Activated CD4-positive, alpha-beta T cell treated with anti-CD3 and anti-CD28 coated beads, Interleukin-2, Interleukin-4, amounts not matched to agents 100 ng/mL and 50 ng/mL, durations not matched to agents 16 hours and 8 hours (primary cell): ENCODE measurements around the gene CRTAC1.
A peak's percentile ranks its signal among the peaks of the same experiment; 100 is the strongest.

Source experiments
- DNase-seq: peaks from one replicate; pipeline ENCODE4 v3.0.0-alpha.2; 2020; ENCODE audit warnings: low spot score

The CRTAC1 gene

DNA sequence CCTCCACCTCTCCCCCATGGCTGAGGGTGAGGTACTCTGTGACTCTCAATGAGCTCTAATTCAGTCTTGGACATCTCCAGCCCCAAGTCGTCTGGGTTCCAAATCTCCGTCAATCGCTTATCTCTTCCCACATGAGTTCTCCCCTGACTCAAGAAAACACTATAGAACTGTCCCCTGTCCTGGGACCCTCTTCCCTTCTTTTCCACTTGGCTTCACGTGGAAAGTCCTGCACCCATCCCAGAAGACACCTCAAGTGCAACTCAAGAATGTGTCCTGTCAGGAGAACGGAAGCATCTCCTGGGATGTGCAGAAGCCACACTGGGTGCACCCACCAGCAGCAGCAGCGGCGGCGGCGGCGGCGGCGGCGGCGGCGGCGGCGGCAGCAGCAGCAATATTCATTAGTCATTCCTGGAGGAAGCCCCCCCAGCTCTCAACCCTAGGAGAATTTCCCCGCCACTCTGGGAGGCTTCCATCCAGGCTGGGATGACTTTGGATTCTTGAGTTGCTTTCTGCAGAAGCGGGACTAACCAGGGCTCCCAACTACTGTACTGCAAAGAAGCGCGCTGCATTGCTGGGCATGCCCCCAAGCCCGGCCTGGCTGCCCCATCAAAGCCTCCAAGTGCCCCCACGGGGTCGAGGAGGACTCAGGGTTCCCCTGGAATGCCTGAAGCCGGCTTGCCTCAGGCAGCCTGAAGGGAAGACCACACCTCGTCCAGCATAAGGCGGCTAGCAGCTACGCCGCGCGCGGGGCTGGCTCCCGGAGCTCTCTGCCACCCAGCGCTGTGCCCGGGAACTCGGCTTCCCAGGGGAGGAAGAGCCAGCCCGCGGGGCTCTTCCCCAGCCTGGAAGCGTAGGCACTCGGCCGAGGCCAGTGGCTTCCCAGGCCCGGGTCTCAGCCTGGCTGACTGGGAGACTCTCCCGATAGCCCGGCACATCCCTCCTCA, 1.0 kb downstream of the CRTAC1 start:
- DNase-seq: no peak

DNA sequence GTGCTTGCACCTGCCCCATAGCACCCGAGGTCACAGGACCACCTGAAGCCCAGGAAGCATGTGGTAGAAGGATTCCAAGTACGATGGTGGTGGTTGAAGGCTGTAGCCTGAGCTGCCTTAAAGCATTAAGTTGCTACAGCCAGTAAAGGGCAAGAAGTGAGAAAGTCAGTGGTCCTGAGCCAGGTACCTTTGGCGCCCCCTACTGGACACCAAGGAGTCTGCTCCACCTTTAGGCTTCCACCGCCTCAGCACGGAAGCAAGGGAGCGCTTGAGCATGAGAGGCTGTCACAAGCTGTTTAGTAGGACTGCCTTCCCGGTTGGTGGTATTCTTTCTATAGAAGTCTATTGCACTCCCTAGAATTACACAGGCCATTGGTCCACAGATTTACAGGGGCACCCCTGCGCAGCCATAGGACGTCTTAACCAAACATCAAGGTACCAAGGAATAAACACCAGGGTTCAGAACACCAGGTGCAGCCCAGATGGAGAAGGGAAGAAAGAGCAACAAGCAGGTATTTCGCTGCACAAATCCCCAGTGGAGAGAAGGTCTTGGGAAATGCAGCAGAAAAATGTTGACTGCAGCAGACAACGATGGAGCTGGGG, 2.2 kb downstream of the CRTAC1 start:
- DNase-seq: peak; percentile 70

DNA sequence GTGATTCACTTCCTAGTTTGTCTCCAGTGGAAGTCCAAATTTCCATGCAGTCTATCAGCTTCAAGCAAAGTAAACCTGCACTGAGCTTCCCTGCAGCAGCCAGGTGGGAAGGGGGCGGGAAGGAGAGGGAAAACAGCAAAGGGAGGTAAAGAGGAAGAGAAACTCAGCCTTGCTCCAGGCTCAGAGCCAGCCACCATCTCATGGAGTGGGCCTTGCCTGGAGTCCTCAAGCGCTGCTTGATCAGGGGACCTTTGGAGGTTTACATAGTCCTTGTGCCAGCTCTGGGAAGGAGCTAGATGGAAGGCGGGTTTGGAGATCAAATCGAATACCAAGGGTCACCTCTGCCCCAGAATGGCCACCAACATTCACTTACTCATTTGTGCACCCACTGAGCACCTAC, 7.4 kb downstream of the CRTAC1 start:
- DNase-seq: no peak

DNA sequence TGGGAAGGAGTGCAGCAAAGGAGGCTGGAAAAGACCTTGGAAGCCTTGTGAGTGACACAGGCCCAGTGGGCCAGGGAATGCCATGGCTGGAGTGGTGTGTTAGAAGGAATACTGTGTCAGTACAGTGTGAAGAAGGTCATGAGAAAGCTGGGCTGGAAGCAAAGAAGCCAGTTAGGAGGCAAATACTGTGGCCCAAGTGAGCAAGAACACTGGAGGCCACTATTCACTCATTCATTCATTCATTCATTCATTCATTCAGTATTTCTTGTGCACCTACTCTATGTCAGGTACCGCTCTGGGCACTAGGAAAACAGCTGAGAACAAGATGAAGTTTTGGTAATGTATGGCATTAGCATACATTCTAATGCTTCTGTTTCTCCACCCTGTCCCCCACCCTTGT, 9.6 kb downstream of the CRTAC1 start:
- DNase-seq: no peak

DNA sequence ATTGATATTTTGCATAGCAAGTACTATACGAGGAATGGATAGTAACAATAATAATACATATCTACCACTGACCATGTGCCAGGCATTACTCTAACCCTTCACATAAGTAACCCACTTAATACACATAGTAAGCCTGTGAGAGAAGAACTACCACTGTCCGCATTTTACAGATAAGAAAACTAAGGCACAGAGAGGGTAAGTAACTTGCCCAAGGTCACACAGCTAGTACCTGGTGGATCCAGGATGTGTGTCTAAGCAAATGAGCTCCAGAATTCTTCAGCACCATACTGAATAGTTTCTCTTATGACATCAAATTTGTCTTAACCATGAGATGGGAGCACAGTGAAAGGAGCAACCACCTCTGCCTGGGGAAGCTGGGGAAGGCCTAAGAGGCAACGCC, 10.2 kb downstream of the CRTAC1 start:
- DNase-seq: no peak

DNA sequence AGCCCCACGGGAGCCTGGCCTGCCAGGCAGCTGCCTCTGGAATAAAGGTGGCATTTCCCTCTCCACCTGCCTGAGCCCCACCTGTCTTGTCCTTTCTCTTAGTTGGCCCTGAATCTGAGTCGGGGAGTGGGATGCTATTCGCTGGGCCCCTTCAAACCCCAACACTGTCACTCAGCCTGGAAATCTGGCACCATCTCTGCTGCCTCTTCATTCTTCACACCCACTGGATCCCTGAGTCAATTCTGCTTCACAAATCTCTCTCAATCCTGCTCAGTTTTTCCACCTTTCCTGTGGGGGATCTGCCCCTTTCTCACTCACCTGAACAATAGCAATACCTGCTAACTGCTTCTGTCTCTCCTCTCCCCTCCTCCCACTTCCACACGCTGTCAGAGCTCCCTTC, 10.6 kb downstream of the CRTAC1 start:
- DNase-seq: no peak

DNA sequence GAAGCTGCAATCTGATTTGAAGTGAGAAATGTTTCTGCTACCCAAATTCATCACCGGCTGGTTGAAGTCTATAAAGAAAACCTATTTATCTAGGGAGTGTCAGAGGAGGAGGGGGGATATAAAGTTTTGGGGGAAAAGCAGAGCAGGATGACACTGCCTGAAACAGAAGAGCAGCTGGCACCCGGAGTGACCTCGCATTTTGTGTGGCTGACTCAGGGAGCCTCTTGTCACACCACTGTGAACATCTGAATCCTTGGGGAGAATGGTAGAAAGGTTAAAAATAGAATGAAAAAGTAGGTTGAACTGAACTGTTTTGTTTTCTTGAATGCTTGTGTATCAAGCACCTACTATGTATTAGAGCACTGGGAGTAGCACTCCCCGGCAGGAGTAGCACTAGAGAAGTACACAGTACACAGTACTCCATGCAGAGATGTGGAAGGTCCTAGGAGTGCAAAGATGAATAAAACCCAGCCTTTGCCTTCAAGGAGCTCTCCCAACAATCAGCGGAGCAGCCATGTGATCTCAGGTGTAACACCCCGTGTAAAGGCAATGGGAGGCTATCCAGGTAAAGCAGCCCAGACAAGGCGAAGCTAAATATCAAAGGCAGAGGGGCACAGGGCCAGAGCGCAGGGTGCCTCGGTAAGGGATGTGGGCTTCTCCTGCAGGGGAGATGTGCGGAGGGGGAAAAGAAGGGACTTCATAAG, 13.5 kb downstream of the CRTAC1 start:
- DNase-seq: no peak

DNA sequence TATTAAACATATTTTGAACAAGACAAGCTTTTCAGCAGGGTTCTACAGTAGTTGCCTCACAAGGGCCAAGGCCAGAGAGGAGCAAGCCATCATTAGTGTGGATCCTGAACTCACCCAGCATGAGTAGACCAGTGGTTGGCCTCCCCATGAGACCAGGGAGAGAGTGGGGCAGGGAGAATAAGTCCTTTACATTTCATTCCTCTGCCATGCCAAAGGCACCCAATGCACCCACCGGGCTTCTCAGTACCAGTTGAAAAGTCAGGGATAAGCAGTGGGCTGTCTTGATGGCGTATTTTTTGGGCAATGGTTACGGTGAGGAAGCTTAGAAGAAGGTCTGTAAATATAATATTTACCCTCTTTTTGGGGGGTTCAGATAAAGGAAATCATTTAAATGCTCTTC, 16.6 kb downstream of the CRTAC1 start:
- DNase-seq: no peak

DNA sequence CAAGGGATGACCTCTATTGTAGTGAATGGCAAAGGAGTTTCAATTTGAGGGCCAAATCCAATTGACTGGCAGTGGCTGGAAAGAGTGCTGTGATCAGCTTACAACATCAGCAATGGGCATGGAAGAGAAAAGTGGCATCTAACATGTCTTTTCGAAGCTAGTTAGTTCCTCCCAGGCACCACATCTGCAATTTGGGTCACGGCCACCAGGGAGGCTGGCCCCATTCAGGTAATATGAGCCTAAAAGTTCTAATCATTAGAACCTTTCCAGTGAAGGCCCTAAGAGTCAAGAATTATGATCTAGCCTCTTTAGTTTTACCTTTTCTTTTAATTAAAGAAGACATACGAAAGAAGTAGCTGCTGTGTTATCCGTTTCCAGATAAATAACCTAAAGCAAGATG, 17.3 kb downstream of the CRTAC1 start:
- no peak for DNase-seq

DNA sequence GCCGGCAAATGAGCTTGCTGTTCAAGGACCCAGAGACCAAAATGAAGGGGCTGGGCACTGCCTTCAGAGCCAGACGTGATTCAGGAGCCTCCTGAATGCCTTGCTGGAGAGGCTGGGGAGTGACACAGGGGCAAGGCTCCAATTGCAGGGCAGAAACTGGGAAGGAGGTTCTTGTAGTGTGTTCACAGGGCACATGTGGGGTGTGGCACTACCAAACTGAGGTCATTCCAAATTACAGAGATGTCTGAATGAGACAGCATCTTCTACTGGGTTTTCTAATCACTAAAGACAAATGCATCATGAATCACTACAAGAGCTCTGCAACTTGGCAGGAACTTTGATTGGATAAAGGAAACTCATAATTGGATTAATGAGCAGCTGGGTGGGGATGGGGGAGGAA, 17.8 kb downstream of the CRTAC1 start:
- no peak for DNase-seq

DNA sequence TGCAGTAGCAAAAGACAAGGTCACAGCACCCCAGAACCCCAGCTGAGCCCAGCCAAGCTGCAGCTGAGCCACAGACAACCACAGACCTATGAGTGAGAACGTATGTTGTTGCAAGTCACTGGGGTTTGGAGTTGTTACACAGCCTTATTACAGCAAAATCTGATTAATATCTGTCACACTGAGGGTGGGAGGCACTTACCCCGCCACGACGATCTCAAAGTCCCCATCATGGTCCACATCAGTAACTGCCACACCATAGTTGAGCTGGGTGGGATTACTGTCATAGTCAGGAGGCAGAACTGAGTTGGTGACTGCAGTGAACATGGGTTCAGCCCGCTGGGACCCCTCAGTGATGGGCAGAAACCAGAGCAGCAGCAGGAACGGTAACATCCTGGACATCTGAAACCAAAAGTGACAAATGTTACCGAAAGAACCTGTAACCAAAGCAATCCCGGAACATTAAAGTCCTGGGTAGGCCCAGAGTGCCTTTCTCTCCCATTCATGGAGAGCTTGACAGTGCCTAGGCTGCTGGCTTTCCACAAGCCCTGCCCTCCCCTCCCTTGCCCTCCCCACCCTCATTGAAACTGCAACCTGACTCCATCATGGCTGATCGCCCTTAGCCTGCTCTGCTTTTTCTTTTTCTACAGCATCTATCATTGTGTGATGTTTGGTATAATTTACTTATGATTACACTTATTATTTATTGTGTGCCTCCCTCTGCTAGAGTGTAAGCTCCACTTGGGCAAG, 19.3 kb downstream of the CRTAC1 start:
- no peak for DNase-seq

DNA sequence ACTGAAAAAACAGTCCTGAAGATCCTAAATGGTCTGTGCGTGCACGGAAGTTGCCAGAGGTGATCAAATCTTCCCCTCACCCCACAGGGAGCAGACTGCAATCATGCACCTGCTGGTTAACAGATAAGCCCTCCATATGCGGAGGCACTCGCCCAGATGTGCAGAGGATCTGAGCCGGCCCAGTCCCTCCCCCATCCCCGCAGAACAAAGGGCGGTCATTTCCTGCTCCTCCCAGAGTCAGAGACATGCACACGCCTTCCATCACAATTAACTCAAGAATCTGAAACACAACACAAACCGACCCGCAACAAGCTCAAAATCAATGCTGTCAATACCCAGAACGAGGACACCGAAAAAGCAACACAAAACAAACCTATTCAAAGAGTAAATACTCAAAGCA, 24.2 kb downstream of the CRTAC1 start:
- DNase-seq: no peak

DNA sequence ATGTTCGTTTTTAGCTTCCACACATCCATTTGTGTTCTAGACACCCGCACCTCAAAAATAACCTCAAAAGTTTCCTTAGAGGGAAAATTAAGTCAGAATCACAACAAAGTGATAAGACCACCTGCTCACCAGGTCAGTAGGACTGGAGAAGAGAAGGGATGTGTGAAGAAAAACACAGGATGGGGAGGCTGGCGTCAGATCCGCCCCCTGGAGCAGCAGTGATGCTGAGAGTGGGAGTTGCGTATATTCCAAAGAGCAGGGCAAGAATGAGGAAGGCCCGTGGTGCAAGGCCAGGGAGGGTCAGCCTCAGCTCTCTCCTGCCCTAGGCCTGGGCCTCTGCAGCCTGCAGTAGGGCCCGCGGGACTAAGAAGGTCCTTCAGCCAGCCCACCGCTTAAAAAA, 28.7 kb downstream of the CRTAC1 start:
- no peak for DNase-seq

DNA sequence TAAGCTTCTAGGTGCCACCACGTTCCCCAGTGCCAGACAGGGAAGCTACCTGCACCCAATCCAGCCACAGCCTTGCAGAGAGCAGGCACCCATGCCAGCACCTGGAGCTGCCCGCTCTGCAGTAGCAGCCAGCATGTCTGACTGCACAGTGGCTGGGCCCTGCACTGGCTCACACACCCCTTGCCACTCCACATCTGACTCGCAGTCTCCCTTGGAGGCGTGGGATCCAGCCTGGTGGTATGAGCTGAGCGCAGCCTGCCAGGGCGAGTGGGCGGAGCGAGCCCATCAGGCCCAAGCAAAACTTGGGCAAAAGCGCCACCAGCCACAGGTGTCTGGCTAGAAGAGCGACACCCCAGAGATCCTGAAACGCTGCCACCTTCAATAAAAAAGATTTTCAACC, 30.1 kb downstream of the CRTAC1 start:
- DNase-seq: no peak

DNA sequence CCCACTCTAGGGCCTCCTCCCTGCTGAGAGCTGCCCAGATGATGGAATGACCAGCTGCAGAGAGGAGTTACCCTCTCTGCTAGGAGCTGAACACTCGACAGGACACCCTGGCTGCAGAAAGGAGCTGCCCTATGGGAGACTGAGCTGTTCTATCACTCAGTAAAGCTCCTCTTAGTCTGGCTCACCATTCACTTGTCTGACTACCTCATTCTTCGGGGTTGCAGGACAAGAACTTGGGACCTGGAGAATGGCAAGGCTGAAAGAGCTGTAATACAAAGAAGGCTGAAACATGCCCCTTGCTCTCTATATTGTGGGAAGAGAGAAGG, 30.5 kb downstream of the CRTAC1 start:
- DNase-seq: no peak

DNA sequence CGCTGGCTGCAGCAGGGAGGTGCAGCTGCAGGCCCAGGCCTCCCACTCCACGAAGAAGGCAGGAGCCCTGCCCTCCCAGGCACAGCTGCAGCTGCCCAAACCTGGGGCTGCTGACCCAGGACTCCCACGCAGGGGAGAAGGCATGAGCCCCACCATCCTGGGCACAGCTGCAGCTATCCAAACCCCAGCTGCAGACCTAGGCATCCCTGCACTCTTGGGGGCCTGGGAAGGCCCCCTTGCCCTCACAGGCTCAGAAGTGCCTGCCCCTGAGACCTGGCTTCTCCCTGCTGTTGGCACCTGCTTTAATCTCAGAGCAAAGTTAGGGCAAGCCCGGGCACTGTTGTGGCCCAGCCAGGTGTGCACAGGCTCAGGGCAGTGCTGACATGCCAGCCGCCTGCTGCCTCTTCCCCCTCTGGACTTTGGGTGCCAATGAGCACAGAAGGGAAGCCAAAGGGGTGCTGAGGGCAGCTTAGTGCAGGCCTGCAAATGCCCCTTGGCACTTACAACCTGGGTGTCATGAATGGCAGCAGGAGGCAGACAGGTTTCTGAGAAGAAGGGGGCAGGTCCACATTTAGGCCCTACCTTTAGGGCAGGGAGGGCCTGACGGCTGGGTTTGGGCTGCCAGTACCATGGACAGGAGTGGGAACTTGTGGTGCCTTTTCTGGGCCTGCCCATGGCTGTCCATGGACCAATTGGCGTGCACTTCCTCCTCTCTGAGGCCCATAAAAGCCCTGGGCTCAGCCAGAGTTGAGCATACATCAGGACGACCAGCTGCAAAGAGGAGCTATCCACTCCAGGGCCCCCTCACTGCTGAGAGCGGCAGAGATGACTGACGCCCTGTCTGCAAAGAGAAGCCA, 31.1 kb downstream of the CRTAC1 start:
- DNase-seq: no peak

DNA sequence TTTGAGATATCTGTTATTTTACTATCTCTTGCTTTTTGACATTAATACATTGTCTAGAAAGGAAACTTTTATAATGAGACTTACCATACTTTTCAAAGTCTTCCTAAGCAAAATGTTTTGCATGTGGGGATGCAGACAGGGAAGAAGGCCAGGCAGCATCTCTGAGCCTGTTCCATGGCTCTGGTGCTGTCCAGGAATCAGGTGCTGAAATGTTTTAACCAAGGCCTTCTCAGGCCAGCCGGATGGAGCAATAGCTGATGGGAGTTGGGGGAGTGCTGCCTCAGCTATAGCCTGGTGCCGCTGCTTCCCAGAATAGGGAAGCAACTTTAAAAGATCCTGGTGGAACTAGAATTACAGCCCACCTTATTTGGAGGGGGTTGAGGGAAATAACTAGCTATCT, 38.5 kb downstream of the CRTAC1 start:
- no peak for DNase-seq

DNA sequence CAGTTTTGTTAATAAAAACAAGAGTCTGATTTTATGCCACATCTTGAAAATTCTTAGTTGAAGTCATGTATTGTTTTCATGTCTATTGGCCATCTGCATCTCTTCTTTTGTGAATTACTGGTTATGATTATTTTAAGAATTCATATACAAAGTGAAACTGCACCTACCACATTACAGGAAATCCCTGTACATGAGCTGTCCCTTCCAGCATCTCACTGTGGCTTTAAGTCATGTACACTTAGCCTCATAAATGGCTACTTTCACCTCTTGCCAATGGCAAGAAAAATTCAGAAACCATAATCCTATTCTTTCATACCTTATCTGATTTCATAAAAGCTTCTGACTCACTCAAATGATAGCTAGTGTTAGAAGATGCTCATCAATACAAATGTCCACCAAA, 48.6 kb downstream of the CRTAC1 start:
- peak; percentile 1 for DNase-seq

DNA sequence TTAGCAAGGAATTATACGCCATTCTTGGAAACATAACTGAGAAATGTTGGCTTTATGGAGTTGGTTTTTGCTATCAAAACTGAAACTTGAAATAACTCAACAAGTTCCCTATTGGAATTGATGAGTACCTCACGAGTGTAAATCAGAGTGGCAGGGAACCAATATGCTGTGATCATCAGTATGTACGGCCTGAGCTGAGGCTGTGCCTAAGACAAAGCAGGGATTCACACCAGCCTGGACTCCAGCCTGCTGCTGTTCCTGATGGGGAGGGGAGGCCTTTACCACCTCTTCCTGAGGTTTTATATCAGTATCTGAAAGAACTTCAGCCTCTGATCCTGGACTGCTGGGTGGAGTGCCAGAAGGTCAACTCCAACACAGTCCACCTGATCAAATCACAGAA, 52.7 kb downstream of the CRTAC1 start:
- no peak for DNase-seq

DNA sequence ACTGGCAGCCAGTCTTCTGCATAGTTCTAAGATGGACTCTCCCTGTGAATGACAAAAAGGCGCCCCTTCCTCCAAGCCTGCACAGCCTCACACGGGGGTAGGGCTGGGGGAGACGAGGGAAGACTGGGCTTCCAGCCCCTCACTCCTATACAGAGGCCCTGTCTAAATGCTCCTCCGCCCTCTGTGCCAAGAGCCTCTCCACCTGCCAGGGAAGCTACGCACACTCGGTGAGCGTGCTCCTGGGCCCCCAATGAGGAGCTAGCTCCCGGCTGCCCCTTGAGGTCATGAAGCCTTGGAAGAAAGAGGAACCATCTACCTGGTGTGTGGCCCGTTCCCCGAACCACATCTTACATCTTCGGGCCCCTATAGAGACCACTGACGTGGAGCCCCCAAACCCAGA, 54.8 kb downstream of the CRTAC1 start:
- DNase-seq: no peak
